ENCODE data around the gene OR1L1.

The OR1L1 gene

GRCh38 chr9:122684851-122685250 lies 23.3 kb downstream of the OR1L1 start:
- H3K4me3 ChIP-seq (ENCODE audit: low read depth, low read length), result no peak overlapping the region
- TF ChIP-seq, protein P1, sequence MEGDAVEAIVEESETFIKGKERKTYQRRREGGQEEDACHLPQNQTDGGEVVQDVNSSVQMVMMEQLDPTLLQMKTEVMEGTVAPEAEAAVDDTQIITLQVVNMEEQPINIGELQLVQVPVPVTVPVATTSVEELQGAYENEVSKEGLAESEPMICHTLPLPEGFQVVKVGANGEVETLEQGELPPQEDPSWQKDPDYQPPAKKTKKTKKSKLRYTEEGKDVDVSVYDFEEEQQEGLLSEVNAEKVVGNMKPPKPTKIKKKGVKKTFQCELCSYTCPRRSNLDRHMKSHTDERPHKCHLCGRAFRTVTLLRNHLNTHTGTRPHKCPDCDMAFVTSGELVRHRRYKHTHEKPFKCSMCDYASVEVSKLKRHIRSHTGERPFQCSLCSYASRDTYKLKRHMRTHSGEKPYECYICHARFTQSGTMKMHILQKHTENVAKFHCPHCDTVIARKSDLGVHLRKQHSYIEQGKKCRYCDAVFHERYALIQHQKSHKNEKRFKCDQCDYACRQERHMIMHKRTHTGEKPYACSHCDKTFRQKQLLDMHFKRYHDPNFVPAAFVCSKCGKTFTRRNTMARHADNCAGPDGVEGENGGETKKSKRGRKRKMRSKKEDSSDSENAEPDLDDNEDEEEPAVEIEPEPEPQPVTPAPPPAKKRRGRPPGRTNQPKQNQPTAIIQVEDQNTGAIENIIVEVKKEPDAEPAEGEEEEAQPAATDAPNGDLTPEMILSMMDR (conservative IDR thresholded peaks at IDR 0.05; ENCODE audit: low read depth, low read length), result no peak
- no peak for DNase-seq (ENCODE audit: low read depth)

DNA sequence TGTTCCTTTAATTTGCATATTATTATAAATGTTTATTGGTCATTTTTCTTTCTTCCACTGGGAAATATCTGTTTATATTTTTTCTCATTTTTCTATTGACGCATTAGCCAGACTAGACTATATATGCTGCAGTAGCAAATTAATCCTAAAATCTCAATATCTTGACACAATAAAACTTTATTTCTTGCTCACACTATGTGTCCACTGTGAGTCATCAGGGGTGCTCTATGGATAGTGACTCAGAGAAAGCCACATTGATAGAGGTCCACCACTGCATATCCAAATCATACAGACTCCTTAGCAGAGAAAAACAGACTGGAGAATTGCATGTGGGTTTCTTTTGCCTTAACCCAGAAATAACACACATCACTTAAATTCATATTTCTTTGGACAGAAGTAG lies 34.2 kb downstream of the OR1L1 start:
- no peak for DNase-seq (ENCODE audit: low read depth)
- TF ChIP-seq, protein P1 (conservative IDR thresholded peaks at IDR 0.05; ENCODE audit: low read depth, low read length), result no peak
- H3K4me3 ChIP-seq (ENCODE audit: low read depth, low read length), result no peak overlapping the region

Data from choroid plexus epithelial cell (primary cell).